Chondrocyte (in vitro differentiated cells): ENCODE results near the gene FASTKD2. TPM values are rescaled to one million over a fixed set of nuclear protein-coding genes. Genes with fewer than 3 reads are reported as not detected.

Source experiments
- DNase-seq: peaks from one replicate; pipeline ENCODE4 v3.0.0; 2021; ENCODE audit warnings: mixed read lengths, low spot score
- H3K27ac Mint-ChIP-seq: one replicate; pipeline ENCODE4 v1.8.0; 2021; ENCODE audit warnings: mild to moderate bottlenecking, moderate library complexity, mixed read lengths; ENCODE audit not compliant: unreplicated experiment
- H3K27me3 Mint-ChIP-seq: 2 replicates; pipeline ENCODE4 v1.8.0; 2021; ENCODE audit warnings: low read depth, mixed read lengths
- H3K36me3 Mint-ChIP-seq: 2 replicates; pipeline ENCODE4 v1.8.0; 2021; ENCODE audit warnings: low read depth, mixed read lengths
- H3K4me1 Mint-ChIP-seq: 2 replicates; pipeline ENCODE4 v1.8.0; 2021; ENCODE audit warnings: low read depth, mild to moderate bottlenecking, mixed read lengths
- H3K4me3 Mint-ChIP-seq: one replicate; pipeline ENCODE4 v1.8.0; 2021; ENCODE audit warnings: mild to moderate bottlenecking, moderate library complexity, mixed read lengths; ENCODE audit not compliant: unreplicated experiment
- H3K9me3 Mint-ChIP-seq: 2 replicates; pipeline ENCODE4 v1.8.0; 2021; ENCODE audit warnings: low read depth, mixed read lengths
- CTCF ChIP-seq: fragments of 200-600 bp; sonication (generic); IDR thresholded peaks from 2 replicates; pipeline ENCODE4 v1.5.0; 2021; ENCODE audit warnings: antibody characterized with exemption, mild to moderate bottlenecking, moderate library complexity
- long read RNA-seq: library from polyadenylated mRNA; stranded (forward); transcript quantifications from one replicate; pipeline ENCODE4 v2.0.0, GENCODE V29; 2021
- total RNA-seq: library from RNA; stranded (reverse); gene quantifications from 3 replicates; pipeline ENCODE4 v1.2.1, GENCODE V29; 2021

The FASTKD2 gene
- total RNA-seq, result 15.7 to 24.8 TPM (median 16.8 TPM) in 3 replicates
- long read RNA-seq, transcript FASTKD2-202 (12 exons, 2,586 nt), result minor isoform, 18 of 68 reads
- long read RNA-seq, transcript FASTKD2-201 (12 exons, 3,188 nt), result major isoform, 38 of 68 reads
- long read RNA-seq, partial matches to known transcripts, result 4 of 68 reads
- long read RNA-seq, other reads (novel, unspliced or antisense), result 8 of 68 reads

- Mint-ChIP-seq H3K4me1 (peaks cover 24% of the 10 kb centered on the region), H3K4me3 (peak within 1 kb of the TSS; percentile 94), H3K27me3 (no peaks in the 10 kb centered on the region), H3K36me3 (peaks cover 4% of the 10 kb centered on the region), H3K9me3 (no peaks in the 10 kb centered on the region), H3K27ac (peak within 1 kb of the TSS; percentile 99)
- TF ChIP-seq CTCF, result no peak
- DNase-seq, result peak; percentile 92
Measured at GRCh38 chr2:206765242-206766056, at the start of gene FASTKD2, which contains the start of gene MDH1B. Gene FASTKD2 (plus strand): TSS chr2:206765606. CDS start chr2:206766694, 1,088 bp downstream. Gene MDH1B (minus strand): TSS chr2:206765328. CDS start chr2:206765271, 57 bp downstream.

- Mint-ChIP-seq H3K4me3 (no peak overlapping the region), H3K36me3 (no peaks in the 10 kb centered on the region)
Measured at GRCh38 chr2:206716623-206717022, 48.8 kb upstream of the FASTKD2 start.

GRCh38 chr2:206718296-206718695 is 47.1 kb upstream of the FASTKD2 start, which contains the start of gene DYTN:
Gene DYTN (minus strand): TSS chr2:206718396. CDS start chr2:206718279, 117 bp downstream.
- H3K36me3 Mint-ChIP-seq, result no peaks in the 10 kb centered on the region
- no peak within 1 kb of the TSS for H3K27ac Mint-ChIP-seq
- H3K4me1 Mint-ChIP-seq, result no peaks in the 10 kb centered on the region
- H3K9me3 Mint-ChIP-seq, result no peaks in the 10 kb centered on the region
- peaks cover 27% of the 10 kb centered on the region for H3K27me3 Mint-ChIP-seq
- TF ChIP-seq CTCF, result no peak
- no peak for DNase-seq
- H3K4me3 Mint-ChIP-seq, result no peak within 1 kb of the TSS

More at GRCh38 chr2:206716623-206717022, 48.8 kb upstream of the FASTKD2 start:
- Mint-ChIP-seq H3K27me3 (peaks cover 25% of the 10 kb centered on the region), H3K27ac (no peak overlapping the region), H3K9me3 (no peaks in the 10 kb centered on the region), H3K4me1 (no peaks in the 10 kb centered on the region)
- no peak for DNase-seq
- TF ChIP-seq CTCF, result no peak

GRCh38 chr2:206721256-206721920 is 44.0 kb upstream of the FASTKD2 start:
- H3K4me1 Mint-ChIP-seq, result no peaks in the 10 kb centered on the region
- no peak overlapping the region for H3K4me3 Mint-ChIP-seq
- H3K27ac Mint-ChIP-seq, result no peak overlapping the region

More at GRCh38 chr2:206721256-206721920, 44.0 kb upstream of the FASTKD2 start:
- no peak for DNase-seq
- H3K9me3 Mint-ChIP-seq, result no peaks in the 10 kb centered on the region
- no peak for TF ChIP-seq CTCF
- peaks cover 24% of the 10 kb centered on the region for H3K27me3 Mint-ChIP-seq
- no peaks in the 10 kb centered on the region for H3K36me3 Mint-ChIP-seq
